Keratinocyte (primary cell): ENCODE measurements around the gene USP8.

Experiments used
- CTCF ChIP-seq, 3 experiments: IDR thresholded peaks in 1 of 3; conservative IDR thresholded peaks in 1 of 3; optimal IDR thresholded peaks in 1 of 3; 2 replicates in 2 of 3; 3 replicates in 1 of 3; pipeline versions ENCODE3 to v1.5.1; 2011; ENCODE audit warnings: low read length in 3 of 3, mild to moderate bottlenecking in 3 of 3, moderate library complexity in 2 of 3, control low read depth in 1 of 3, inconsistent platforms in 1 of 3; ENCODE audit not compliant: insufficient read depth in 2 of 3; ENCODE audit errors: extremely low read depth in 1 of 3
- EZH2 ChIP-seq: IDR thresholded peaks from one replicate; pipeline ENCODE4 v1.6.1; 2012; ENCODE audit warnings: inconsistent platforms, mild to moderate bottlenecking, low read length, moderate library complexity

- TF ChIP-seq CTCF (optimal IDR thresholded peaks at IDR 0.05 in 1 of 3, IDR thresholded peaks at IDR 0.05 in 1 of 3, conservative IDR thresholded peaks at IDR 0.05 in 1 of 3; ENCODE audit: extremely low read depth in 1 of 3, insufficient read depth in 2 of 3, low read length in 3 of 3) (no peak), EZH2 (no peak)
Observed at GRCh38 chr15:50440932-50441331, 16.7 kb downstream of the USP8 start.
